Large intestine (tissue), 3 donors: ENCODE data around the gene MVD. TPM values are rescaled to one million over a fixed set of nuclear protein-coding genes. Genes with fewer than 3 reads are reported as not detected.

Experiments used
- DNase-seq, 2 donors: peaks; one replicate each; pipeline versions ENCODE4 v3.0.0 to v3.0.0-alpha.2; 2013
- H3K27ac ChIP-seq: one replicate; pipeline ENCODE4 v1.5.1; 2013; ENCODE audit warnings: low read length
- H3K27me3 ChIP-seq: 2 replicates; pipeline ENCODE4 v1.6.1; 2013; ENCODE audit warnings: low read length; ENCODE audit not compliant: control insufficient read depth, insufficient read depth
- H3K36me3 ChIP-seq: 2 replicates; pipeline ENCODE4 v1.6.1; 2013; ENCODE audit warnings: low read length; ENCODE audit not compliant: control insufficient read depth, insufficient read depth
- H3K4me1 ChIP-seq: one replicate; pipeline ENCODE4 v1.6.1; 2013; ENCODE audit warnings: low read length; ENCODE audit not compliant: control insufficient read depth, insufficient read depth
- H3K4me3 ChIP-seq: one replicate; pipeline ENCODE4 v1.5.1; 2013; ENCODE audit warnings: low read length
- H3K9me3 ChIP-seq: one replicate; pipeline ENCODE4 v1.6.1; 2013; ENCODE audit warnings: mild to moderate bottlenecking, low read depth, low read length, moderate library complexity; ENCODE audit not compliant: control insufficient read depth
- WGBS: methylation state at CpG from one replicate; pipeline ENCODE4 v1.1.5; 2013; ENCODE audit warnings: low lambda C conversion rate; ENCODE audit not compliant: insufficient coverage; 5-methylcytosine and 5-hydroxymethylcytosine counted together
- polyA plus RNA-seq: library from polyadenylated mRNA; unstranded; fragments of 120-200 nt; gene quantifications from one replicate; pipeline ENCODE4 v1.2.1, GENCODE V29; 2013

MVD gene
- polyA plus RNA-seq, 1 donor = 41.0 TPM

- Histone ChIP-seq H3K4me1 (peaks cover 12% of the 10 kb centered on the region), H3K4me3 (peak overlapping the region; percentile 50), H3K9me3 (no peaks in the 10 kb centered on the region), H3K27ac (no peak overlapping the region), H3K27me3 (no peaks in the 10 kb centered on the region), H3K36me3 (peaks cover 7% of the 10 kb centered on the region)
- WGBS = no CpG with 5 or more reads among the region's 9 CpGs
- no peak for DNase-seq
Measured at GRCh38 chr16:88705076-88705684, 42.3 kb upstream of the MVD start.

- H3K9me3 ChIP-seq = no peaks in the 10 kb centered on the region
- no peaks in the 10 kb centered on the region for H3K27me3 ChIP-seq
- no peak overlapping the region for H3K4me3 ChIP-seq
- no peak overlapping the region for H3K27ac ChIP-seq
- WGBS = no CpG with 5 or more reads among the region's 26 CpGs
- peaks cover 12% of the 10 kb centered on the region for H3K4me1 ChIP-seq
- DNase-seq = no peak
- H3K36me3 ChIP-seq = peaks cover 18% of the 10 kb centered on the region
Measured at GRCh38 chr16:88703486-88704309, 40.8 kb upstream of the MVD start.

- no peaks in the 10 kb centered on the region for H3K27me3 ChIP-seq
- H3K9me3 ChIP-seq = no peaks in the 10 kb centered on the region
- WGBS = 100% methylated on average over 1 of the region's 31 CpGs
- H3K36me3 ChIP-seq = peaks cover 29% of the 10 kb centered on the region
- H3K4me1 ChIP-seq = peaks cover 12% of the 10 kb centered on the region
- no peak for DNase-seq
- H3K27ac ChIP-seq = no peak overlapping the region
- H3K4me3 ChIP-seq = no peak overlapping the region
Measured at GRCh38 chr16:88702371-88703210, 39.7 kb upstream of the MVD start.

GRCh38 chr16:88701581-88702370 lies 38.9 kb upstream of the MVD start:
- no peaks in the 10 kb centered on the region for H3K27me3 ChIP-seq
- peaks cover 6% of the 10 kb centered on the region for H3K4me1 ChIP-seq
- no peaks in the 10 kb centered on the region for H3K9me3 ChIP-seq
- WGBS = no CpG with 5 or more reads among the region's 30 CpGs
- H3K36me3 ChIP-seq = peaks cover 33% of the 10 kb centered on the region
- H3K4me3 ChIP-seq = no peak overlapping the region
- no peak for DNase-seq
- no peak overlapping the region for H3K27ac ChIP-seq

GRCh38 chr16:88700636-88701482 lies 38.0 kb upstream of the MVD start:
- no peaks in the 10 kb centered on the region for H3K27me3 ChIP-seq
- H3K4me3 ChIP-seq = no peak overlapping the region
- H3K4me1 ChIP-seq = peaks cover 6% of the 10 kb centered on the region
- WGBS = no CpG with 5 or more reads among the region's 42 CpGs
- H3K9me3 ChIP-seq = no peaks in the 10 kb centered on the region
- no peak overlapping the region for H3K27ac ChIP-seq
- DNase-seq = peak; percentile 50
- peaks cover 35% of the 10 kb centered on the region for H3K36me3 ChIP-seq

- Histone ChIP-seq H3K4me1 (peaks cover 5% of the 10 kb centered on the region), H3K9me3 (no peaks in the 10 kb centered on the region), H3K27me3 (no peaks in the 10 kb centered on the region), H3K27ac (no peak overlapping the region), H3K4me3 (no peak overlapping the region), H3K36me3 (peaks cover 35% of the 10 kb centered on the region)
- no CpG with 5 or more reads among the region's 14 CpGs for WGBS
- DNase-seq = no peak
Measured at GRCh38 chr16:88700322-88700635, 37.4 kb upstream of the MVD start.

- WGBS = no CpG with 5 or more reads among the region's 16 CpGs
Measured at GRCh38 chr16:88699180-88699579, 36.3 kb upstream of the MVD start.

GRCh38 chr16:88698646-88699045 lies 35.8 kb upstream of the MVD start:
- Histone ChIP-seq H3K27me3 (no peaks in the 10 kb centered on the region), H3K4me3 (no peak overlapping the region), H3K9me3 (no peaks in the 10 kb centered on the region), H3K27ac (no peak overlapping the region), H3K36me3 (peaks cover 35% of the 10 kb centered on the region), H3K4me1 (no peaks in the 10 kb centered on the region)
- DNase-seq = no peak
- WGBS = no CpG with 5 or more reads among the region's 25 CpGs

More at GRCh38 chr16:88699180-88699579, 36.3 kb upstream of the MVD start:
- Histone ChIP-seq H3K4me1 (no peaks in the 10 kb centered on the region), H3K9me3 (no peaks in the 10 kb centered on the region), H3K4me3 (no peak overlapping the region), H3K27me3 (no peaks in the 10 kb centered on the region), H3K27ac (no peak overlapping the region), H3K36me3 (peaks cover 35% of the 10 kb centered on the region)
- no peak for DNase-seq

GRCh38 chr16:88697831-88698615 lies 35.1 kb upstream of the MVD start:
- Histone ChIP-seq H3K4me1 (no peaks in the 10 kb centered on the region), H3K27me3 (no peaks in the 10 kb centered on the region), H3K4me3 (no peak overlapping the region), H3K9me3 (no peaks in the 10 kb centered on the region), H3K36me3 (peaks cover 35% of the 10 kb centered on the region), H3K27ac (no peak overlapping the region)
- no CpG with 5 or more reads among the region's 37 CpGs for WGBS
- no peak for DNase-seq
